ENCODE measurements around the gene UBP1.
"Not testable (repeated sequence)": the region's sequence is repeated elsewhere in the genome, so short reads cannot be mapped to it uniquely, and the experiment has no call there.

The UBP1 gene

GRCh38 chr3:33433843-33434242 is 6.4 kb downstream of the UBP1 start:
- POLR2A ChIA-PET (ENCODE audit: low non-redundant PET): no interaction called here
- TF ChIP-seq CTCF (conservative IDR thresholded peaks at IDR 0.05; ENCODE audit: low read depth): no peak
- CTCF ChIA-PET: no interaction called here
- H3K27ac ChIP-seq: no peak overlapping the region
- DNase-seq (ENCODE audit: low spot score): no peak

DNA sequence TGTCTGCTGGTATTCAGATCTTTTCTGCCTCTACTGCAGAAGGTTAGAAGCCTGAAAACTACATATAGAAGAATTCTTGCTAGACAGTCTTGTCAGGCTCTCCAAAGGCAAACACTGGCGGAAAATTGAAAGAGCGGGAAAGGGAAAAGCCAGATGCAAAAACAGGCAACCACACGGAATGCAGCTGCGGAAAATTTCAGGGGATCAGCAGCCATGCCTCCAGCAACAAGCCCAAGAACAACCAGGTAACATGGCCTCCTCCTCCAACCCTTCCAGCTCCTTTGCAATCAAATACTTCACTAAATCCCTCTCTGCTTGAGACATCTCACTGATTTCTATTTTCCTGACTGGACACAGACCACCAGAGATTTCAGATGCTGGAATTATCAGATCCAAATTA is 9.6 kb downstream of the UBP1 start:
- POLR2A ChIA-PET (ENCODE audit: low non-redundant PET): no interaction called here
- DNase-seq (ENCODE audit: low spot score): no peak
- CTCF ChIA-PET: no interaction called here
- no peak for TF ChIP-seq CTCF (conservative IDR thresholded peaks at IDR 0.05; ENCODE audit: low read depth)
- H3K27ac ChIP-seq: no peak overlapping the region

- ChIA-PET CTCF (no interaction called here), POLR2A (ENCODE audit: low non-redundant PET) (no interaction called here)
- DNase-seq (ENCODE audit: low spot score): no peak
These were observed 10.1 kb downstream of the UBP1 start for GRCh38 chr3:33430061-33430460.

GRCh38 chr3:33429306-33429705 is 10.9 kb downstream of the UBP1 start:
- POLR2A ChIA-PET (ENCODE audit: low non-redundant PET); DNase-seq (ENCODE audit: low spot score); CTCF ChIA-PET; H3K27ac ChIP-seq: not testable (repeated sequence)

More at GRCh38 chr3:33430061-33430460, 10.1 kb downstream of the UBP1 start:
- TF ChIP-seq CTCF (conservative IDR thresholded peaks at IDR 0.05; ENCODE audit: low read depth): no peak
- H3K27ac ChIP-seq: no peak overlapping the region

GRCh38 chr3:33428734-33429133 is 11.5 kb downstream of the UBP1 start:
- no peak for DNase-seq (ENCODE audit: low spot score)
- no peak overlapping the region for H3K27ac ChIP-seq
- ChIA-PET CTCF (interaction anchor here (0.6 kb wide), 1 partner anchor 27 kb away, joined by 5 read pairs; no protein-coding TSS in a partner anchor), POLR2A (ENCODE audit: low non-redundant PET) (no interaction called here)
- TF ChIP-seq CTCF (conservative IDR thresholded peaks at IDR 0.05; ENCODE audit: low read depth): no peak

DNA sequence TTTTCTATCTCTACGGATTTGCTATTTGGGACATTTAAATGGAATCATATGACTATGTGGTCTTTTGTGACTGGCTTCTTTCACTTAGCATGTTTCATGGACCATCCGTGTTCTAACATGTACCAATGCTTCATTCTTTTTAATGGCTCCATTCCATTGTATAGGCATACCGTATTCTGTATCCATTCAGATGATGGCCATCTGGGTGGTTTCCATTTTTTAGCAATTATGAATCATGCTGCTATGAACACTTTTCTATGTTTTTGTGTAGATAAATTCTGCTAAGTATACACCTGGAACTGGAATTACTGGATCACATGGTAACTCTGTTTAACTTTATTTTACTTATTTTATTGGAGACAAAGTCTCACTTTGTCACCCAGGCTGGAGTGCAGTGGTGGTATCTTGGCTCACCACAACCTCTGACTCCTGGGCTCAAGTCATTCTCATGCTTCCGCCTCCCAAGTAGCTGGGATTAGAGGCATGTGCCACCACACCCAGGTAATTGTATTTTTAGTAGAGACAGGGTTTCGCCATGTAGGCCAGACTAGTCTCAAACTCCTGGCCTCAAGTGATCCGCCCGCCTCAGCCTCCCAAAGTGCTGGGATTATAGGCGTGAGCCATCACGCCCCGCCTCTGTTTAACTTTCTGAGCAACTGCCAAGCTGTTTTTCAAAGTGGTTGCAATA is 13.4 kb downstream of the UBP1 start:
- no peak for DNase-seq (ENCODE audit: low spot score)
- ChIA-PET POLR2A (ENCODE audit: low non-redundant PET) (interaction anchor here (0.8 kb wide), 1 partner anchor 372 kb away, joined by 3 read pairs; no protein-coding TSS in a partner anchor), CTCF (no interaction called here)
- no peak for TF ChIP-seq CTCF (conservative IDR thresholded peaks at IDR 0.05; ENCODE audit: low read depth)
- peak overlapping the region; percentile 73 for H3K27ac ChIP-seq

- no peak for DNase-seq (ENCODE audit: low spot score)
- ChIA-PET CTCF (no interaction called here), POLR2A (ENCODE audit: low non-redundant PET) (no interaction called here)
- no peak for TF ChIP-seq CTCF (conservative IDR thresholded peaks at IDR 0.05; ENCODE audit: low read depth)
- no peak overlapping the region for H3K27ac ChIP-seq
These were observed 14.1 kb downstream of the UBP1 start for GRCh38 chr3:33426068-33426467.

All from RWPE1 (cell line).